Endothelial cell of umbilical vein (primary cell): ENCODE results near the gene POM121C. TPM values are rescaled to one million over a fixed set of nuclear protein-coding genes. Genes with fewer than 3 reads are reported as not detected.
A peak's percentile ranks its signal among the peaks of the same experiment; 100 is the strongest.
"Not testable (repeated sequence)": the region's sequence is repeated elsewhere in the genome, so short reads cannot be mapped to it uniquely, and the experiment has no call there.

Experiments used
- BruUV-seq: library from RNA; stranded (reverse); fragments of 400-500 nt; replicated peaks from 2 replicates; lab custom pipeline; 2021; lab: Mats Ljungman, UMichigan
- CTCF ChIA-PET: fragments of 300-600, 350-600 bp; sonication (Branson Sonifier 250); formaldehyde crosslinking; loops from one replicate; lab custom pipeline; 2021; ENCODE audit warnings: antibody characterized with exemption, inconsistent platforms; lab: Charles Lee
- POLR2A ChIA-PET: fragments of 300-600, 350-600 bp; sonication (Branson Sonifier 250); formaldehyde crosslinking; loops from one replicate; lab custom pipeline; 2021; ENCODE audit warnings: antibody characterized with exemption, inconsistent platforms; lab: Charles Lee
- DNase-seq: peaks from one replicate; pipeline ENCODE4 v3.0.0-alpha.2; 2011; ENCODE audit warnings: low read depth, low spot score
- FAIRE-seq: peaks from 2 replicates; lab custom pipeline; 2011; peaks lifted over from hg19 to GRCh38; lab: Jason Lieb, UNC
- H2AFZ ChIP-seq: 2 replicates; pipeline ENCODE4 v1.6.0; 2012; ENCODE audit warnings: low read depth, low read length, control low read depth, inconsistent platforms
- H3K27ac ChIP-seq: 2 replicates; pipeline ENCODE4 v1.5.1; 2011; ENCODE audit warnings: low read depth, mild to moderate bottlenecking, control low read depth, low read length, moderate library complexity; ENCODE audit not compliant: insufficient read depth
- H3K27me3 ChIP-seq, 2 experiments: 2 replicates each; pipeline versions ENCODE4 v1.6.0 to v1.6.1; 2011; ENCODE audit warnings: low read length in 2 of 2, mixed read lengths in 1 of 2; ENCODE audit not compliant: control insufficient read depth in 2 of 2, insufficient read depth in 2 of 2
- H3K36me3 ChIP-seq, 2 experiments: 2 replicates in 1 of 2; 3 replicates in 1 of 2; pipeline ENCODE4 v1.5.1; 2011; ENCODE audit warnings: low read length in 2 of 2, mild to moderate bottlenecking in 1 of 2, moderate library complexity in 1 of 2; ENCODE audit not compliant: control insufficient read depth in 2 of 2, insufficient read depth in 2 of 2; ENCODE audit errors: extremely low read depth in 1 of 2
- H3K4me1 ChIP-seq: 3 replicates; pipeline ENCODE4 v1.5.1; 2011; ENCODE audit warnings: mild to moderate bottlenecking, low read length; ENCODE audit not compliant: control insufficient read depth, insufficient read depth; ENCODE audit errors: extremely low read depth
- H3K4me2 ChIP-seq: 2 replicates; pipeline ENCODE4 v1.6.1; 2011; ENCODE audit warnings: low read length, control low read depth, mixed read lengths; ENCODE audit not compliant: insufficient read depth
- H3K4me3 ChIP-seq, 3 experiments: fragments of 200-600 bp in 1 of 3; sonication (generic), shearing (Covaris generic) in 1 of 3; replicated peaks in 1 of 3; 2 replicates each; pipeline ENCODE4 v1.5.1; 2011 to 2016; ENCODE audit warnings: control low read depth in 3 of 3, low read length in 3 of 3, mild to moderate bottlenecking in 2 of 3, inconsistent platforms in 1 of 3, low read depth in 1 of 3, moderate library complexity in 1 of 3; ENCODE audit not compliant: insufficient read depth in 1 of 3
- H3K79me2 ChIP-seq: 2 replicates; pipeline ENCODE4 v1.6.0; 2012; ENCODE audit warnings: low read length, inconsistent platforms; ENCODE audit not compliant: control insufficient read depth, insufficient read depth
- H3K9ac ChIP-seq: replicated peaks from 2 replicates; pipeline ENCODE3; 2011; ENCODE audit warnings: low read length, control low read depth; ENCODE audit not compliant: insufficient read depth; ENCODE audit errors: extremely low read depth
- H3K9me1 ChIP-seq: replicated peaks from 3 replicates; pipeline ENCODE4 v1.6.0; 2011; ENCODE audit warnings: mild to moderate bottlenecking, low read length; ENCODE audit not compliant: control insufficient read depth, insufficient read depth; ENCODE audit errors: extremely low read depth
- H3K9me3 ChIP-seq: replicated peaks from 2 replicates; pipeline ENCODE4 v1.5.1; 2012; ENCODE audit warnings: low read length, inconsistent platforms; ENCODE audit not compliant: control insufficient read depth, insufficient read depth
- H4K20me1 ChIP-seq: replicated peaks from 2 replicates; pipeline ENCODE3; 2011; ENCODE audit warnings: mild to moderate bottlenecking, low read length; ENCODE audit not compliant: control insufficient read depth, insufficient read depth; ENCODE audit errors: extremely low read depth
- dilution Hi-C: fragments of 300-500 bp; cut with MboI; formaldehyde crosslinking; loops from one replicate; pipeline ENCODE4 v1.15.0; 2019; ENCODE audit warnings: low sequenced_read_pairs; ENCODE audit not compliant: extremely low pct_ligation_motif_present
- intact Hi-C: fragments of 100-400 bp; cut with micrococcal nuclease; formaldehyde crosslinking; loops from one replicate; pipeline ENCODE4 v1.10.0; 2022
- polyA plus RNA-seq, 4 experiments: library from polyadenylated mRNA; depleted of rRNA in 3 of 4; stranded (reverse) in 3 of 4; unstranded in 1 of 4; fragments of >200 nt; gene quantifications; 2 replicates each; pipeline versions ENCODE4 v1.2.1 to v1.2.3, GENCODE V29; 2011 to 2012; ENCODE audit warnings: missing spikeins in 1 of 4
- total RNA-seq: library from RNA; stranded (reverse); gene quantifications from 2 replicates; pipeline ENCODE4 v1.2.3, GENCODE V29; 2021

The POM121C gene
- total and polyA plus RNA-seq, 2 donors (not counting 3 experiments of a cell fraction or from before 2014, with no cell fraction given), result 15.4 to 45.6 TPM

- H4K20me1 ChIP-seq, intact Hi-C loops, H2AFZ ChIP-seq, H3K79me2 ChIP-seq, H3K9me1 ChIP-seq, H3K4me3 ChIP-seq, DNase-seq, H3K27me3 ChIP-seq, H3K4me2 ChIP-seq, H3K27ac ChIP-seq, CTCF ChIA-PET, H3K9me3 ChIP-seq, H3K36me3 ChIP-seq, H3K4me1 ChIP-seq, POLR2A ChIA-PET, dilution Hi-C loops, FAIRE-seq, H3K9ac ChIP-seq: not testable (repeated sequence)
- BruUV-seq, result TSS peak; percentile 50
These were observed 64.0 kb downstream of the POM121C start for GRCh38 chr7:75421798-75422710.

GRCh38 chr7:75420152-75420551, 65.9 kb downstream of the POM121C start:
- POLR2A ChIA-PET, CTCF ChIA-PET, H3K9ac ChIP-seq, H3K36me3 ChIP-seq, H3K4me1 ChIP-seq, H3K9me1 ChIP-seq, H3K4me3 ChIP-seq, H3K27ac ChIP-seq, intact Hi-C loops, FAIRE-seq, H3K79me2 ChIP-seq, H3K9me3 ChIP-seq, BruUV-seq, dilution Hi-C loops, H2AFZ ChIP-seq, DNase-seq, H4K20me1 ChIP-seq, H3K4me2 ChIP-seq, H3K27me3 ChIP-seq: not testable (repeated sequence)

- dilution Hi-C loops, CTCF ChIA-PET, H3K27me3 ChIP-seq, H3K4me3 ChIP-seq, H3K27ac ChIP-seq, H4K20me1 ChIP-seq, H3K4me1 ChIP-seq, H3K36me3 ChIP-seq, DNase-seq, POLR2A ChIA-PET, H3K9ac ChIP-seq, H3K79me2 ChIP-seq, intact Hi-C loops, H3K9me3 ChIP-seq, H2AFZ ChIP-seq, H3K4me2 ChIP-seq, FAIRE-seq, H3K9me1 ChIP-seq, BruUV-seq: not testable (repeated sequence)
These were observed 66.4 kb downstream of the POM121C start for GRCh38 chr7:75419693-75420092.

GRCh38 chr7:75419210-75419609, 66.9 kb downstream of the POM121C start:
- dilution Hi-C loops, BruUV-seq, POLR2A ChIA-PET, H2AFZ ChIP-seq, H3K4me3 ChIP-seq, H4K20me1 ChIP-seq, intact Hi-C loops, H3K27ac ChIP-seq, H3K79me2 ChIP-seq, H3K4me1 ChIP-seq, H3K36me3 ChIP-seq, H3K27me3 ChIP-seq, H3K9me3 ChIP-seq, FAIRE-seq, DNase-seq, H3K9ac ChIP-seq, H3K9me1 ChIP-seq, CTCF ChIA-PET, H3K4me2 ChIP-seq: not testable (repeated sequence)
